IMR-90 (cell line): Measurements from ENCODE around the gene PITPNC1.

Experiments used
- BHLHE40 ChIP-seq: fragments of 150-350 bp; IDR thresholded peaks from 2 replicates; pipeline ENCODE4 v1.6.1; 2016; ENCODE audit warnings: mild to moderate bottlenecking, low read depth, low read length
- CTCF ChIP-seq: conservative IDR thresholded peaks from 2 replicates; pipeline ENCODE4 v1.5.1; 2012; ENCODE audit warnings: mild to moderate bottlenecking, low read depth, low read length, improper control_type of control experiment
- MXI1 ChIP-seq: IDR thresholded peaks from 2 replicates; pipeline ENCODE4 v1.6.1; 2012; ENCODE audit warnings: low read depth, mild to moderate bottlenecking, low read length, moderate library complexity, borderline replicate concordance
- POLR2A ChIP-seq: IDR thresholded peaks from 2 replicates; pipeline ENCODE4 v1.6.1; 2012; ENCODE audit warnings: mild to moderate bottlenecking, low read depth, low read length
- RAD21 ChIP-seq: IDR thresholded peaks from 2 replicates; pipeline ENCODE4 v1.6.1; 2012; ENCODE audit warnings: low read length, improper control_type of control experiment
- RFX5 ChIP-seq: IDR thresholded peaks from 2 replicates; pipeline ENCODE4 v1.8.0; 2012; ENCODE audit warnings: low read depth, mild to moderate bottlenecking, low read length, moderate library complexity
- SMC3 ChIP-seq: fragments of 150-350 bp; IDR thresholded peaks from 2 replicates; pipeline ENCODE4 v1.6.1; 2016; ENCODE audit warnings: low read depth, mild to moderate bottlenecking, antibody characterized with exemption, low read length, moderate library complexity
- USF2 ChIP-seq: fragments of 150-350 bp; IDR thresholded peaks from 2 replicates; pipeline ENCODE4 v1.6.1; 2017; ENCODE audit warnings: mild to moderate bottlenecking, antibody characterized with exemption, low read length, low read depth

GRCh38 chr17:67636834-67637520 is 259.9 kb downstream of the PITPNC1 start:
- TF ChIP-seq CTCF, result no peak
- no peak for TF ChIP-seq RAD21
- TF ChIP-seq USF2, result no peak
- no peak for TF ChIP-seq SMC3
- TF ChIP-seq POLR2A, result no peak
- TF ChIP-seq BHLHE40, result no peak
- no peak for TF ChIP-seq MXI1
- no peak for TF ChIP-seq RFX5
